ENCODE measurements around the gene SERP2. TPM values are rescaled to one million over a fixed set of nuclear protein-coding genes. Genes with fewer than 3 reads are reported as not detected.

Gene SERP2
- total and polyA plus RNA-seq, 2 of the 13 experiments (the other 11 are each of a cell fraction or from before 2014, with no cell fraction given) = not detected

DNA sequence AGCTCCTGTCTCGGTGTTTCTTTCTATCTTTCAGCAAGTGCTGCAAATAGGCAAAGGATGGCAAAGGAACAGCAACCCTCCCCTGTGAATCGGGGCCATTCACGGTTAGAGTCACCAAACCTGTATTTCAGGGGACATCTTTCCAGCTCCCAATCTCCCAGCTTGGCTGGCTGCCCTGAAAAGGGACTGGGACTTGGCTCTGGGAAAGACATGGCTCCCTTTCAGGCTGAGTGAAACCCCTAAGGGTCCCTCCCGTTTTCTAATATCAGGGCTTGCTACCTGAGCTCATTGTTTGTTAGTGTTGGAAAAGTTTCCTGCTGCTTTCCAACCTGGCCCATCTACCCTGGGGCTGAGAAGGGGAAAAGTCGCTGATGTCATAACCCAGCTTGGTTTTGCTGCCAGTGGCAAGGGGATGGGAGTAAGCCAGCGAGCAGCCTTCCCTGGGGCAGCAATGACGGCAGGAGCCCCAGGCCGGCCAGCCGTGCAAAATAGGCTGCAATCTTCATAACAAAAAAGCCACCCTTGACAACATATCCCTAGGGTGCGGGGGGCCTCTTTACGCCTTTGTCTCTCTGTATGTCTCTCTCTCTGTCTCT is 29.9 kb downstream of the SERP2 start:
- H2AFZ ChIP-seq (ENCODE audit: low read length) = no peak overlapping the region
- intact Hi-C loops (cut with micrococcal nuclease; ENCODE audit: unreplicated experiment) = loop anchor here (1.0 to 5.0 kb wide), 2 partner anchors 32 to 36 kb away; no protein-coding TSS in a partner anchor
- POLR2A ChIA-PET = interaction anchor here (1.0 to 5.2 kb wide), 12 partner anchors 11 to 525 kb away, joined by 3 to 96 read pairs (median 4); partner anchors contain the start of genes CCDC122 and LACC1

More for the DNA sequence above, 29.9 kb downstream of the SERP2 start:
- Histone ChIP-seq H3K27ac (ENCODE audit: extremely low read length, insufficient read depth, low read length) (peak overlapping the region; percentile 97), H3K9ac (ENCODE audit: insufficient read depth, low read depth, low read length) (peak overlapping the region; percentile 90), H3K4me1 (ENCODE audit: insufficient read depth, low read length) (peaks cover 38% of the 10 kb centered on the region), H3K27me3 (ENCODE audit: control insufficient read depth in 1 of 2, insufficient read depth in 2 of 2, low read length in 2 of 2) (no peaks in the 10 kb centered on the region; a peak in 1 of 5 replicates), H4K20me1 (ENCODE audit: insufficient read depth, low read length) (no peaks in the 10 kb centered on the region), H3K4me3 (replicated peaks in 1 of 3; ENCODE audit: insufficient read depth in 1 of 3, low read depth in 2 of 3, low read length in 3 of 3) (0 out of 6 replicates have a peak overlapping the region, but pooled peaks of 1 of the 3 experiments have one; percentile 30), H3K9me3 (ENCODE audit: low read length) (no peaks in the 10 kb centered on the region), H3K4me2 (ENCODE audit: low read depth, low read length) (peak overlapping the region; percentile 92), H3K36me3 (replicated peaks in 1 of 2; ENCODE audit: control insufficient read depth in 1 of 2, insufficient read depth in 2 of 2, low read length in 2 of 2) (no peaks in the 10 kb centered on the region), H3K79me2 (ENCODE audit: insufficient read depth, low read length) (no peaks in the 10 kb centered on the region)
- ATAC-seq = 0 out of 3 replicates have a peak, but pooled peaks have one; percentile 1
- whole genome bisulfite sequencing (ENCODE audit: low lambda C conversion rate) = 73% methylated on average over 10 of the region's 11 CpGs
- in situ Hi-C loops (cut with HindIII; ENCODE audit: extremely low pct_ligation_motif_present, low pct_unique_long_range_greater_than_20kb) = no loop called here
- no peak for FAIRE-seq
- no peak for TF ChIP-seq ZNF776 (CRISPR knock-in tag; IDR thresholded peaks at IDR 0.05)
- TF ChIP-seq CBX5 (CRISPR knock-in tag; IDR thresholded peaks at IDR 0.05; ENCODE audit: borderline replicate concordance) = no peak
- TF ChIP-seq PPARG (CRISPR knock-in tag; conservative IDR thresholded peaks at IDR 0.05) = no peak
- TF ChIP-seq PHF20 (CRISPR knock-in tag; IDR thresholded peaks at IDR 0.05) = 0 out of 2 replicates have a peak, but pooled peaks have one; percentile 2
- no peak for TF ChIP-seq ELF3 (CRISPR knock-in tag; IDR thresholded peaks at IDR 0.05)
- 0 out of 2 replicates have a peak, but pooled peaks have one; percentile 9 for TF ChIP-seq ZNF558 (CRISPR knock-in tag; IDR thresholded peaks at IDR 0.05; ENCODE audit: borderline replicate concordance)
- 0 out of 2 replicates have a peak, but pooled peaks have one; percentile 4 for TF ChIP-seq NR2C2 (CRISPR knock-in tag; IDR thresholded peaks at IDR 0.05; ENCODE audit: borderline replicate concordance)
- no peak for TF ChIP-seq ZNF12 (CRISPR knock-in tag; IDR thresholded peaks at IDR 0.05)
- TF ChIP-seq, protein P1, sequence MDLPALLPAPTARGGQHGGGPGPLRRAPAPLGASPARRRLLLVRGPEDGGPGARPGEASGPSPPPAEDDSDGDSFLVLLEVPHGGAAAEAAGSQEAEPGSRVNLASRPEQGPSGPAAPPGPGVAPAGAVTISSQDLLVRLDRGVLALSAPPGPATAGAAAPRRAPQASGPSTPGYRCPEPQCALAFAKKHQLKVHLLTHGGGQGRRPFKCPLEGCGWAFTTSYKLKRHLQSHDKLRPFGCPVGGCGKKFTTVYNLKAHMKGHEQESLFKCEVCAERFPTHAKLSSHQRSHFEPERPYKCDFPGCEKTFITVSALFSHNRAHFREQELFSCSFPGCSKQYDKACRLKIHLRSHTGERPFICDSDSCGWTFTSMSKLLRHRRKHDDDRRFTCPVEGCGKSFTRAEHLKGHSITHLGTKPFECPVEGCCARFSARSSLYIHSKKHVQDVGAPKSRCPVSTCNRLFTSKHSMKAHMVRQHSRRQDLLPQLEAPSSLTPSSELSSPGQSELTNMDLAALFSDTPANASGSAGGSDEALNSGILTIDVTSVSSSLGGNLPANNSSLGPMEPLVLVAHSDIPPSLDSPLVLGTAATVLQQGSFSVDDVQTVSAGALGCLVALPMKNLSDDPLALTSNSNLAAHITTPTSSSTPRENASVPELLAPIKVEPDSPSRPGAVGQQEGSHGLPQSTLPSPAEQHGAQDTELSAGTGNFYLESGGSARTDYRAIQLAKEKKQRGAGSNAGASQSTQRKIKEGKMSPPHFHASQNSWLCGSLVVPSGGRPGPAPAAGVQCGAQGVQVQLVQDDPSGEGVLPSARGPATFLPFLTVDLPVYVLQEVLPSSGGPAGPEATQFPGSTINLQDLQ (CRISPR knock-in tag; IDR thresholded peaks at IDR 0.05) = 0 out of 2 replicates have a peak, but pooled peaks have one; percentile 64
- TF ChIP-seq ZNF891 (CRISPR knock-in tag; IDR thresholded peaks at IDR 0.05) = 0 out of 2 replicates have a peak, but pooled peaks have one; percentile 7
- DNase-seq (ENCODE audit: low spot score) = no peak
- no TSS peak for BruUV-seq (replicated peaks)
- CTCF ChIA-PET (ENCODE audit: low intra/inter-chr PET ratio, low total read pairs) = no interaction called here

Data from HepG2 (cell line).